ENCODE measurements around the gene KRT20.

The KRT20 gene

GRCh38 chr17:40884708-40885512, at the start of gene KRT20:
Gene KRT20 (minus strand): TSS chr17:40885242. CDS start chr17:40885185, 57 bp downstream.
- Histone ChIP-seq H3K79me2 (ENCODE audit: low read length) (no peaks in the 10 kb centered on the region), H3K4me1 (ENCODE audit: low read length) (no peaks in the 10 kb centered on the region), H3K4me3 (ENCODE audit: low read length) (no peak within 1 kb of the TSS), H2AFZ (ENCODE audit: low read length) (no peak within 1 kb of the TSS), H3K27me3 (replicated peaks; ENCODE audit: insufficient read depth, low read length) (no peaks in the 10 kb centered on the region), H3K9me2 (replicated peaks; ENCODE audit: insufficient read depth, low read length) (no peaks in the 10 kb centered on the region), H3K36me3 (replicated peaks; ENCODE audit: insufficient read depth, low read length) (no peaks in the 10 kb centered on the region), H3K27ac (ENCODE audit: low read length) (no peak within 1 kb of the TSS), H4K20me1 (ENCODE audit: insufficient read depth, low read length) (no peaks in the 10 kb centered on the region), H3K9ac (ENCODE audit: low read length) (no peak within 1 kb of the TSS), H3F3A (ENCODE audit: insufficient read depth, low read length) (no peaks in the 10 kb centered on the region), H3K4me2 (ENCODE audit: low read depth, low read length) (no peak within 1 kb of the TSS), H3K9me3 (replicated peaks; ENCODE audit: insufficient read depth, low read length) (no peaks in the 10 kb centered on the region)
- no peak for DNase-seq
- TF ChIP-seq EZH2phosphoT487 (IDR thresholded peaks at IDR 0.05; ENCODE audit: low read length) (no peak), CTCF (IDR thresholded peaks at IDR 0.05; ENCODE audit: low read length) (peak; percentile 18)

GRCh38 chr17:40932608-40933007, 47.6 kb upstream of the KRT20 start:
- H3F3A ChIP-seq (ENCODE audit: insufficient read depth, low read length) = no peaks in the 10 kb centered on the region
- no peak overlapping the region for H3K4me2 ChIP-seq (ENCODE audit: low read depth, low read length)
- no peaks in the 10 kb centered on the region for H3K9me3 ChIP-seq (replicated peaks; ENCODE audit: insufficient read depth, low read length)
- no peaks in the 10 kb centered on the region for H4K20me1 ChIP-seq (ENCODE audit: insufficient read depth, low read length)
- no peak overlapping the region for H3K4me3 ChIP-seq (ENCODE audit: low read length)
- H3K9ac ChIP-seq (ENCODE audit: low read length) = no peak overlapping the region
- TF ChIP-seq EZH2 (optimal IDR thresholded peaks at IDR 0.05; ENCODE audit: low read depth, low read length) (no peak), EZH2phosphoT487 (IDR thresholded peaks at IDR 0.05; ENCODE audit: low read length) (no peak), CTCF (IDR thresholded peaks at IDR 0.05; ENCODE audit: low read length) (no peak)
- no peaks in the 10 kb centered on the region for H3K79me2 ChIP-seq (ENCODE audit: low read length)
- H2AFZ ChIP-seq (ENCODE audit: low read length) = no peak overlapping the region
- H3K27me3 ChIP-seq (replicated peaks; ENCODE audit: insufficient read depth, low read length) = no peaks in the 10 kb centered on the region
- H3K27ac ChIP-seq (ENCODE audit: low read length) = no peak overlapping the region
- no peaks in the 10 kb centered on the region for H3K9me2 ChIP-seq (replicated peaks; ENCODE audit: insufficient read depth, low read length)
- no peak for DNase-seq
- no peaks in the 10 kb centered on the region for H3K4me1 ChIP-seq (ENCODE audit: low read length)
- no peaks in the 10 kb centered on the region for H3K36me3 ChIP-seq (replicated peaks; ENCODE audit: insufficient read depth, low read length)

GRCh38 chr17:40931311-40931710, 46.3 kb upstream of the KRT20 start:
- Histone ChIP-seq H3K36me3 (replicated peaks; ENCODE audit: insufficient read depth, low read length) (no peaks in the 10 kb centered on the region), H3F3A (ENCODE audit: insufficient read depth, low read length) (no peaks in the 10 kb centered on the region), H3K4me3 (ENCODE audit: low read length) (no peak overlapping the region), H3K4me2 (ENCODE audit: low read depth, low read length) (no peak overlapping the region), H3K9me3 (replicated peaks; ENCODE audit: insufficient read depth, low read length) (no peaks in the 10 kb centered on the region), H3K79me2 (ENCODE audit: low read length) (no peaks in the 10 kb centered on the region), H2AFZ (ENCODE audit: low read length) (no peak overlapping the region), H4K20me1 (ENCODE audit: insufficient read depth, low read length) (no peaks in the 10 kb centered on the region), H3K4me1 (ENCODE audit: low read length) (no peaks in the 10 kb centered on the region), H3K27ac (ENCODE audit: low read length) (no peak overlapping the region), H3K9me2 (replicated peaks; ENCODE audit: insufficient read depth, low read length) (no peaks in the 10 kb centered on the region), H3K27me3 (replicated peaks; ENCODE audit: insufficient read depth, low read length) (no peaks in the 10 kb centered on the region), H3K9ac (ENCODE audit: low read length) (no peak overlapping the region)
- no peak for TF ChIP-seq CTCF (IDR thresholded peaks at IDR 0.05; ENCODE audit: low read length)
- TF ChIP-seq EZH2 (optimal IDR thresholded peaks at IDR 0.05; ENCODE audit: low read depth, low read length) = no peak
- TF ChIP-seq EZH2phosphoT487 (IDR thresholded peaks at IDR 0.05; ENCODE audit: low read length) = no peak
- no peak for DNase-seq

Measured in MM.1S (cell line).